Panc1 (cell line): ENCODE measurements around the gene ABHD8. TPM values are rescaled to one million over a fixed set of nuclear protein-coding genes. Genes with fewer than 3 reads are reported as not detected.

Experiments
- ATAC-seq: fragments of 200-7000 bp; cut with Tn5 transposase; 2 replicates; pipeline ENCODE4 v1.9.1; 2020; ENCODE audit warnings: mild to moderate bottlenecking, moderate library complexity
- BruUV-seq: library from RNA; stranded (reverse); fragments of 400-500 nt; replicated peaks from 2 replicates; lab custom pipeline; 2021; lab: Mats Ljungman, UMichigan
- CTCF ChIA-PET: fragments of 300-600 bp; sonication (Branson Sonifier 250); formaldehyde crosslinking; loops from one replicate; lab custom pipeline; 2022; ENCODE audit warnings: antibody characterized with exemption; lab: Charles Lee
- POLR2A ChIA-PET: fragments of 300-600 bp; sonication (Branson Sonifier 250); formaldehyde crosslinking; loops from one replicate; lab custom pipeline; 2022; ENCODE audit warnings: antibody characterized with exemption; lab: Charles Lee
- DNase-seq: peaks from one replicate; pipeline ENCODE4 v3.0.0-alpha.2; 2010; ENCODE audit warnings: low read depth, low spot score
- H3K27ac ChIP-seq: 2 replicates; pipeline ENCODE4 v1.5.1; 2011; ENCODE audit warnings: mild to moderate bottlenecking, low read length, inconsistent platforms
- H3K27me3 ChIP-seq: fragments of 200-500 bp; sonication (Bioruptor generic); 2 replicates; pipeline ENCODE4 v1.6.0; 2014; ENCODE audit warnings: low read length, inconsistent platforms; ENCODE audit not compliant: control insufficient read depth, insufficient read depth
- H3K36me3 ChIP-seq: fragments of 200-500 bp; sonication (Bioruptor generic); 2 replicates; pipeline ENCODE4 v1.5.1; 2014; ENCODE audit warnings: inconsistent platforms, mild to moderate bottlenecking, low read length, moderate library complexity; ENCODE audit not compliant: control insufficient read depth, insufficient read depth
- H3K4me1 ChIP-seq: 2 replicates; pipeline ENCODE4 v1.5.1; 2011; ENCODE audit warnings: inconsistent platforms, mild to moderate bottlenecking, low read length, moderate library complexity; ENCODE audit not compliant: control insufficient read depth, insufficient read depth
- H3K4me3 ChIP-seq, 2 experiments: 2 replicates each; pipeline ENCODE4 v1.5.1; 2011 to 2012; ENCODE audit warnings: low read depth in 2 of 2, low read length in 2 of 2, mild to moderate bottlenecking in 2 of 2, inconsistent platforms in 1 of 2, moderate library complexity in 1 of 2
- H3K9me3 ChIP-seq: fragments of 200-500 bp; sonication (Bioruptor generic); 2 replicates; pipeline ENCODE4 v1.5.1; 2014; ENCODE audit warnings: low read depth, mild to moderate bottlenecking, inconsistent platforms, low read length, moderate library complexity; ENCODE audit not compliant: control insufficient read depth, insufficient read depth
- CTCF ChIP-seq: fragments of 450-650 bp; IDR thresholded peaks from 2 replicates; pipeline ENCODE4 v1.5.1; 2017; ENCODE audit warnings: mild to moderate bottlenecking
- POLR2AphosphoS5 ChIP-seq: IDR thresholded peaks from 2 replicates; pipeline ENCODE4 v1.6.1; 2012; ENCODE audit warnings: mild to moderate bottlenecking, low read depth, low read length, moderate library complexity
- SIN3A ChIP-seq: IDR thresholded peaks from 2 replicates; pipeline ENCODE4 v1.6.1; 2012; ENCODE audit warnings: low read depth, mild to moderate bottlenecking, low read length, moderate library complexity, borderline replicate concordance; ENCODE audit not compliant: insufficient read depth
- TCF7L2 ChIP-seq: IDR thresholded peaks from 2 replicates; pipeline ENCODE4 v1.6.1; 2011; ENCODE audit warnings: mild to moderate bottlenecking, low read depth, low read length, inconsistent platforms
- in situ Hi-C: cut with HindIII; loops from 2 replicates; pipeline ENCODE4 v1.10.0; 2016; ENCODE audit warnings: low sequenced_read_pairs, low pct_unique_long_range_greater_than_20kb
- intact Hi-C: fragments of 100-400 bp; cut with micrococcal nuclease; formaldehyde crosslinking; loops from one replicate; pipeline ENCODE4 v1.10.0; 2022; ENCODE audit not compliant: unreplicated experiment
- total RNA-seq: library from RNA; stranded (reverse); gene quantifications from one replicate; pipeline ENCODE4 v1.2.1, GENCODE V29; 2021; ENCODE audit not compliant: unreplicated experiment
- TF ChIP-seq, protein P1 (sequence below), 2 experiments: IDR thresholded peaks; 2 replicates each; pipeline ENCODE4 v1.6.1; 2011 to 2012; ENCODE audit warnings: low read depth in 2 of 2, control low read depth in 1 of 2, low read length in 1 of 2, mild to moderate bottlenecking in 1 of 2, moderate library complexity in 1 of 2; ENCODE audit not compliant: insufficient read depth in 1 of 2

ABHD8 gene
- total RNA-seq, 1 experiment from 2014 or later: 19.6 TPM

DNA sequence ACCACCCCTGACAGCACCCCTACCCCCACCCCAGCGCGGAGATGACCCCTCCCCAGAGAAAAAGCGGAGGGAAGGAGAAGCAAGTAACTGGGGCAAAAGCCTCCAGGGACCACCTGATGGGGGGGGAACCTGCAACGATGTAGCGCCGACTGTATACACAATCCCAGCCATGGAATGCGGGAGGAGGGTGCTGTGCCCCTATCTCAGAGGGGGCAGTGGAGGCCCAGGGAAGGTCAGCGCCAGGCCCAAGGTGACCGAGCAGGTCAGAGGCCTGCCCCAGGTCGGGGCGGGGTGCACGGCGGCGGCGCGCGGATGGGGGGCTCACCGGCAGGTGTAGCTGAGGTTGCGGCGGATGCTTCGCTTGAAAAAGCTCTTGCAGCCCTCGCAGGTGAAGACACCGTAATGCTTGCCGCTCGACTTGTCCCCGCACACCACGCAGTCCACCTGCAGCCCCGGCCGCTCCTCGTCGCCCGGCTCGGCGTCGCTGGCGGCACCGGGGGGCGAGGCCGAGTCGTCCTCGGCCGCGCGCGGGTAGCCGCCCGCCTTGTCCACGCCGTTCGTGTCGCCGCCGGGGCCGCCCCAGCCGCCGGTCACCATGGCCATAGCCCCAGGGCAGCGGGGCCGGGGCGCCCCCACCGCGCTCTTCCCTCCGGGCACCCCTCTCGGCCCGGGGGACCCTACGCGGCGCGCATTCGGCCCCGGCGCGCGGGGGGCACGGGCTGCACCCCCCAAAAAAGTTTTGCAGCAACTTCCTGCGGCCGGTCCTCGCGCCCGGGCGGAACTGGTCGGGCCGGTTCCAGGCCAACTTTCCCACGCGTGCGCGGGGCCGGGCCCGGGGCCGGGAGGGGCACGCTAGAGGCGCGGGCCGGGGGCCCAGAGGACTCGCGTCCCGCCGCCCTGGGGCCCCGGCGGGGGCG, 58.3 kb downstream of the ABHD8 start:
- Histone ChIP-seq H3K4me3 (peak overlapping the region; percentile 83 to 84), H3K9me3 (no peaks in the 10 kb centered on the region), H3K36me3 (peaks cover 2% of the 10 kb centered on the region; the same call in 1 of the 2 replicates), H3K27me3 (no peaks in the 10 kb centered on the region), H3K27ac (peak overlapping the region; percentile 91), H3K4me1 (peaks cover 54% of the 10 kb centered on the region)
- DNase-seq (no peak), ATAC-seq (0 out of 2 replicates have a peak, but pooled peaks have one; percentile 0)
- TF ChIP-seq, protein P1, sequence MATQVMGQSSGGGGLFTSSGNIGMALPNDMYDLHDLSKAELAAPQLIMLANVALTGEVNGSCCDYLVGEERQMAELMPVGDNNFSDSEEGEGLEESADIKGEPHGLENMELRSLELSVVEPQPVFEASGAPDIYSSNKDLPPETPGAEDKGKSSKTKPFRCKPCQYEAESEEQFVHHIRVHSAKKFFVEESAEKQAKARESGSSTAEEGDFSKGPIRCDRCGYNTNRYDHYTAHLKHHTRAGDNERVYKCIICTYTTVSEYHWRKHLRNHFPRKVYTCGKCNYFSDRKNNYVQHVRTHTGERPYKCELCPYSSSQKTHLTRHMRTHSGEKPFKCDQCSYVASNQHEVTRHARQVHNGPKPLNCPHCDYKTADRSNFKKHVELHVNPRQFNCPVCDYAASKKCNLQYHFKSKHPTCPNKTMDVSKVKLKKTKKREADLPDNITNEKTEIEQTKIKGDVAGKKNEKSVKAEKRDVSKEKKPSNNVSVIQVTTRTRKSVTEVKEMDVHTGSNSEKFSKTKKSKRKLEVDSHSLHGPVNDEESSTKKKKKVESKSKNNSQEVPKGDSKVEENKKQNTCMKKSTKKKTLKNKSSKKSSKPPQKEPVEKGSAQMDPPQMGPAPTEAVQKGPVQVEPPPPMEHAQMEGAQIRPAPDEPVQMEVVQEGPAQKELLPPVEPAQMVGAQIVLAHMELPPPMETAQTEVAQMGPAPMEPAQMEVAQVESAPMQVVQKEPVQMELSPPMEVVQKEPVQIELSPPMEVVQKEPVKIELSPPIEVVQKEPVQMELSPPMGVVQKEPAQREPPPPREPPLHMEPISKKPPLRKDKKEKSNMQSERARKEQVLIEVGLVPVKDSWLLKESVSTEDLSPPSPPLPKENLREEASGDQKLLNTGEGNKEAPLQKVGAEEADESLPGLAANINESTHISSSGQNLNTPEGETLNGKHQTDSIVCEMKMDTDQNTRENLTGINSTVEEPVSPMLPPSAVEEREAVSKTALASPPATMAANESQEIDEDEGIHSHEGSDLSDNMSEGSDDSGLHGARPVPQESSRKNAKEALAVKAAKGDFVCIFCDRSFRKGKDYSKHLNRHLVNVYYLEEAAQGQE (IDR thresholded peaks at IDR 0.05; ENCODE audit: insufficient read depth in 1 of 2, low read depth in 2 of 2, low read length in 1 of 2): no peak
- TF ChIP-seq SIN3A (no peak), POLR2AphosphoS5 (no peak), CTCF (no peak), TCF7L2 (no peak)
- ChIA-PET CTCF (interaction anchor here (0.5 kb wide), 1 partner anchor 40 kb away, joined by 3 read pairs; no protein-coding TSS in a partner anchor), POLR2A (no interaction called here)
- BruUV-seq: no TSS peak
- intact Hi-C loops (no loop called here), in situ Hi-C loops (no loop called here)

GRCh38 chr19:17243830-17244617, 59.2 kb downstream of the ABHD8 start:
- peak; percentile 39 for ATAC-seq
- BruUV-seq: no TSS peak

More at GRCh38 chr19:17243830-17244617, 59.2 kb downstream of the ABHD8 start:
- no peak for DNase-seq
- peaks cover 52% of the 10 kb centered on the region for H3K4me1 ChIP-seq
- CTCF ChIA-PET: interaction anchor here (0.5 to 0.7 kb wide), 2 partner anchors 41 to 435 kb away, joined by 3 to 9 read pairs; no protein-coding TSS in a partner anchor
- TF ChIP-seq, protein P1 (IDR thresholded peaks at IDR 0.05; ENCODE audit: insufficient read depth in 1 of 2, low read depth in 2 of 2, low read length in 1 of 2): no peak
- no peak for TF ChIP-seq POLR2AphosphoS5
- TF ChIP-seq TCF7L2: no peak
- no peak for TF ChIP-seq CTCF
- TF ChIP-seq SIN3A: no peak
- POLR2A ChIA-PET: no interaction called here
- peaks cover 5% of the 10 kb centered on the region for H3K36me3 ChIP-seq
- H3K27me3 ChIP-seq: no peaks in the 10 kb centered on the region
- no peaks in the 10 kb centered on the region for H3K9me3 ChIP-seq
- peak overlapping the region; percentile 91 for H3K27ac ChIP-seq
- in situ Hi-C loops: no loop called here
- intact Hi-C loops: no loop called here
- peak overlapping the region; percentile 83 to 84 for H3K4me3 ChIP-seq
